Measurements from ENCODE around the gene ST7. TPM values are rescaled to one million over a fixed set of nuclear protein-coding genes. Genes with fewer than 3 reads are reported as not detected.

ST7 gene
- total and polyA plus RNA-seq, 2 donors (not counting 1 experiment from before 2014, with no cell fraction given), result 20.0 to 28.6 TPM

DNA sequence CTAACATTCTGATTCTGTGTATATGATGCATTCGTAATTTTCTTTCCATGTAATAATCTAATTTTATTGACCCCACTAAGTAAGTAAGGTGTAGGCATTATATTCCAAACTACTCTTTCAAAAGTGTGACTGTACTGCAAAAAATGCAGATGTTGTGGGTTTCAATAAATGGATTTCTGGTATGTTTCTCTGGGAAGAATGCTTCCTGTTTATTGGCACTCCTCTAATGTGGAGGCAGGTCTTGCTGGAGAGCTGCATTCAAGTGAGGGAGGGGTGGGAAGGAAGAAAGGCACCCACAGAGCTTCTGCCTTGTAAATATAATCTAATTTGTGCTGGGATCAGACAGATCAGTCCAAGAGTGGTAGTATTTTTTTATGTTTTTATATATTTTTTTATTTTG, 23.9 kb downstream of the ST7 start:
- H3K4me3 ChIP-seq (replicated peaks in 1 of 4; ENCODE audit: control extremely low read depth in 1 of 4, insufficient read depth in 1 of 4, low read depth in 3 of 4, low read length in 4 of 4), result no peak overlapping the region
- no peaks in the 10 kb centered on the region for H3K9me3 ChIP-seq (ENCODE audit: control insufficient read depth, insufficient read depth, low read depth, low read length)
- DNase-seq (ENCODE audit: low read depth in 2 of 2), result peak; percentile 21 to 81
- no peak overlapping the region for H3K27ac ChIP-seq (ENCODE audit: insufficient read depth, low read length)
- TF ChIP-seq, protein P1, sequence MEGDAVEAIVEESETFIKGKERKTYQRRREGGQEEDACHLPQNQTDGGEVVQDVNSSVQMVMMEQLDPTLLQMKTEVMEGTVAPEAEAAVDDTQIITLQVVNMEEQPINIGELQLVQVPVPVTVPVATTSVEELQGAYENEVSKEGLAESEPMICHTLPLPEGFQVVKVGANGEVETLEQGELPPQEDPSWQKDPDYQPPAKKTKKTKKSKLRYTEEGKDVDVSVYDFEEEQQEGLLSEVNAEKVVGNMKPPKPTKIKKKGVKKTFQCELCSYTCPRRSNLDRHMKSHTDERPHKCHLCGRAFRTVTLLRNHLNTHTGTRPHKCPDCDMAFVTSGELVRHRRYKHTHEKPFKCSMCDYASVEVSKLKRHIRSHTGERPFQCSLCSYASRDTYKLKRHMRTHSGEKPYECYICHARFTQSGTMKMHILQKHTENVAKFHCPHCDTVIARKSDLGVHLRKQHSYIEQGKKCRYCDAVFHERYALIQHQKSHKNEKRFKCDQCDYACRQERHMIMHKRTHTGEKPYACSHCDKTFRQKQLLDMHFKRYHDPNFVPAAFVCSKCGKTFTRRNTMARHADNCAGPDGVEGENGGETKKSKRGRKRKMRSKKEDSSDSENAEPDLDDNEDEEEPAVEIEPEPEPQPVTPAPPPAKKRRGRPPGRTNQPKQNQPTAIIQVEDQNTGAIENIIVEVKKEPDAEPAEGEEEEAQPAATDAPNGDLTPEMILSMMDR (conservative IDR thresholded peaks at IDR 0.05 in 1 of 2, IDR thresholded peaks at IDR 0.05 in 1 of 2; ENCODE audit: low read depth in 1 of 2, low read length in 2 of 2), result no peak
- TF ChIP-seq EZH2 (IDR thresholded peaks at IDR 0.05; ENCODE audit: low read length, missing control alignments), result no peak
- H3K36me3 ChIP-seq (ENCODE audit: control insufficient read depth, insufficient read depth, low read length), result no peaks in the 10 kb centered on the region
- no peak overlapping the region for H3K4me2 ChIP-seq (ENCODE audit: extremely low read depth, insufficient read depth, low read length)
- H3K9ac ChIP-seq (ENCODE audit: insufficient read depth, low read length), result no peak overlapping the region
- no peak overlapping the region for H2AFZ ChIP-seq (ENCODE audit: low read length)
- peaks cover 3% of the 10 kb centered on the region for H3K4me1 ChIP-seq (ENCODE audit: control insufficient read depth, extremely low read depth, insufficient read depth, low read length)
- no peaks in the 10 kb centered on the region for H3K27me3 ChIP-seq (ENCODE audit: control insufficient read depth, insufficient read depth, low read length)
- H4K20me1 ChIP-seq (ENCODE audit: control insufficient read depth, extremely low read depth, insufficient read depth, low read length), result no peaks in the 10 kb centered on the region
- H3K79me2 ChIP-seq (ENCODE audit: control insufficient read depth, insufficient read depth, low read length), result no peaks in the 10 kb centered on the region

DNA sequence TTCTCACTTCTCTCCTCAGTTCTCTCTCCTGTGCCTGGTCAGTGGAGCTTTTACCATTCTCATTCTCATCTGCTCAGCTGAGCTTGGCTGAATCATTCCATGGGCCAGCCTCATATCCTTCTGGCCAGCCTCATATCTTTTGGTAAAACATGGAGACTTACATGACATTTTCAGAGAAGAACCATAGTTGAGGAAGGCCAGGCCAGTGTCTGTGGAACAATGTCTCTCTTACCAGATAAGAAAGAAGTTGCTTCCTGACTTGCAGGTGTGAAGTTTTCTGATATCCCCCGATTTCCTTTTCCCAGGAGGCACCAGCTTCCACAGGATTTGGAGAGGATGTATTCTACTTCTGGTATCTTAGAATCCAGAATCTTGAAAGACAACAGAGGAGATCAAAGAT, 24.7 kb downstream of the ST7 start:
- TF ChIP-seq, protein P1 (conservative IDR thresholded peaks at IDR 0.05 in 1 of 2, IDR thresholded peaks at IDR 0.05 in 1 of 2; ENCODE audit: low read depth in 1 of 2, low read length in 2 of 2), result no peak
- no peak for TF ChIP-seq EZH2 (IDR thresholded peaks at IDR 0.05; ENCODE audit: low read length, missing control alignments)
- Histone ChIP-seq H3K27me3 (ENCODE audit: control insufficient read depth, insufficient read depth, low read length) (no peaks in the 10 kb centered on the region), H3K9me3 (ENCODE audit: control insufficient read depth, insufficient read depth, low read depth, low read length) (no peaks in the 10 kb centered on the region), H3K27ac (ENCODE audit: insufficient read depth, low read length) (no peak overlapping the region), H3K9ac (ENCODE audit: insufficient read depth, low read length) (no peak overlapping the region), H3K4me2 (ENCODE audit: extremely low read depth, insufficient read depth, low read length) (no peak overlapping the region), H3K4me3 (replicated peaks in 1 of 4; ENCODE audit: control extremely low read depth in 1 of 4, insufficient read depth in 1 of 4, low read depth in 3 of 4, low read length in 4 of 4) (no peak overlapping the region), H4K20me1 (ENCODE audit: control insufficient read depth, extremely low read depth, insufficient read depth, low read length) (no peaks in the 10 kb centered on the region), H3K79me2 (ENCODE audit: control insufficient read depth, insufficient read depth, low read length) (no peaks in the 10 kb centered on the region), H3K36me3 (ENCODE audit: control insufficient read depth, insufficient read depth, low read length) (no peaks in the 10 kb centered on the region), H2AFZ (ENCODE audit: low read length) (no peak overlapping the region), H3K4me1 (ENCODE audit: control insufficient read depth, extremely low read depth, insufficient read depth, low read length) (peaks cover 3% of the 10 kb centered on the region)
- DNase-seq (ENCODE audit: low read depth in 2 of 2), result no peak

DNA sequence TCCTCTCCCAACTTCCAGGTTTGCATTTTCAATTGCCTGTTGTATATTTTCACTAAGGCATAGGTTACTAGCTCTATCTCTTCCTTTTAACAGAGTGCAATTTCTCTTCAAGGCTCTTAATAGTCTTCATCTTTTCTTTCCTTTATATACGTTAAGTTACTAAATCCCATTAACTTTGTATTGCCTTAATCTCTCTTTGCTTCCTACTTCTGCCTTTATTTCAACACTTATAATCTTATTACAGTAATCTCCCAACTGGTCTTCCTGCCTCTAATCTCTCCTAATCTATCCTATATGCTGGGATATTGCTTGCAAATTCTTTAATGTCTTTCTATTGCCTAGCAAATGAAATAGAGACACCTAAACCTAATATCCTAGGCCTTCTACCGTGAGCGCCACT, 26.1 kb downstream of the ST7 start:
- no peak overlapping the region for H3K4me2 ChIP-seq (ENCODE audit: extremely low read depth, insufficient read depth, low read length)
- no peak overlapping the region for H3K4me3 ChIP-seq (replicated peaks in 1 of 4; ENCODE audit: control extremely low read depth in 1 of 4, insufficient read depth in 1 of 4, low read depth in 3 of 4, low read length in 4 of 4)
- no peaks in the 10 kb centered on the region for H3K36me3 ChIP-seq (ENCODE audit: control insufficient read depth, insufficient read depth, low read length)
- no peaks in the 10 kb centered on the region for H3K27me3 ChIP-seq (ENCODE audit: control insufficient read depth, insufficient read depth, low read length)
- H3K4me1 ChIP-seq (ENCODE audit: control insufficient read depth, extremely low read depth, insufficient read depth, low read length), result peaks cover 3% of the 10 kb centered on the region
- H3K9ac ChIP-seq (ENCODE audit: insufficient read depth, low read length), result no peak overlapping the region
- H2AFZ ChIP-seq (ENCODE audit: low read length), result no peak overlapping the region
- no peak for TF ChIP-seq EZH2 (IDR thresholded peaks at IDR 0.05; ENCODE audit: low read length, missing control alignments)
- TF ChIP-seq, protein P1 (conservative IDR thresholded peaks at IDR 0.05 in 1 of 2, IDR thresholded peaks at IDR 0.05 in 1 of 2; ENCODE audit: low read depth in 1 of 2, low read length in 2 of 2), result no peak
- no peak for DNase-seq (ENCODE audit: low read depth in 2 of 2)
- H3K9me3 ChIP-seq (ENCODE audit: control insufficient read depth, insufficient read depth, low read depth, low read length), result no peaks in the 10 kb centered on the region
- no peak overlapping the region for H3K27ac ChIP-seq (ENCODE audit: insufficient read depth, low read length)
- no peaks in the 10 kb centered on the region for H3K79me2 ChIP-seq (ENCODE audit: control insufficient read depth, insufficient read depth, low read length)
- no peaks in the 10 kb centered on the region for H4K20me1 ChIP-seq (ENCODE audit: control insufficient read depth, extremely low read depth, insufficient read depth, low read length)

Measured in fibroblast of lung (primary cell).